H1 (cell line): ENCODE measurements around the gene TRIM32. TPM values are rescaled to one million over a fixed set of nuclear protein-coding genes. Genes with fewer than 3 reads are reported as not detected.

Source experiments
- SAP30 ChIP-seq: fragments of 300-600 bp; sonication (generic); IDR thresholded peaks from 2 replicates; pipeline ENCODE4 v1.7.1; 2012; ENCODE audit warnings: low read length, moderate library complexity, mild to moderate bottlenecking, inconsistent platforms; ENCODE audit not compliant: insufficient read depth, insufficient replicate concordance
- ZNF274 ChIP-seq: IDR thresholded peaks from 2 replicates; pipeline ENCODE4 v1.7.0; 2012; ENCODE audit warnings: low read length, borderline replicate concordance; ENCODE audit errors: extremely low read depth
- polyA plus RNA-seq, 7 experiments: library from polyadenylated mRNA; depleted of rRNA in 3 of 7; stranded (reverse) in 5 of 7; unstranded in 2 of 7; fragments of >200 nt in 5 of 7; fragments of 200-250 nt in 2 of 7; gene quantifications; 1 replicate in 5 of 7; 2 replicates in 1 of 7; 4 replicates in 1 of 7; pipeline versions ENCODE4 v1.2.1 to v1.2.3, GENCODE V29; 2011 to 2013; ENCODE audit warnings: missing spikeins in 2 of 7, mixed read lengths in 2 of 7
- total RNA-seq: library from RNA; stranded (reverse); fragmentation: NEBNext Ultra II Directional; extraction: Animal tissue kit (Norgen Biotek cat#: 25700); gene quantifications from 2 replicates; pipeline ENCODE4 v1.2.1, GENCODE V29; 2021

Gene TRIM32
- total and polyA plus RNA-seq, 2 of the 8 experiments (the other 6 are each of a cell fraction or from before 2014, with no cell fraction given), result 10.5 to 17.3 TPM

GRCh38 chr9:116726602-116727001 lies 39.5 kb downstream of the TRIM32 start (continued):
- TF ChIP-seq ZNF274 (no peak), SAP30 (no peak)
